ENCODE results near the gene CMTM5.
"Not testable (repeated sequence)": the region's sequence is repeated elsewhere in the genome, so short reads cannot be mapped to it uniquely, and the experiment has no call there.

CMTM5 gene

DNA sequence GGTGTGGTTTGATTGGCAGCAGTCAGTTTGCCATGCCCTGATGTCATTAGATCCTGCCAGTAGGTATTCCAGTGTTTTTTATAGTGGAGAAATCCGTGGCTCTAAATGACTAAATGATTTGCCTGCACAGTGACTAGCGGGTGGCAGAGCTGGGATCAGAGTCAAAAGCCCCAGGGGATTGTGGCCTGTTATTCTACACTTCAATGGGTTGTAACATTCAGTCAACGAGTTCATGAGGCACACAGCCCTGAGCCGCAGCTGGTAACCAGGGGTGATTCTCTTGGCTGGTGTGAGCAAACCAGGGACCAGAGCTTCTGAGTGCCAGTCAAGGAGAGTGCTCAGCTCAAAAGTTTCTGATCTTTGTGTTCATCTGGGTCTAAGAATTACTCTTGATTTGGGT lies 29.4 kb downstream of the CMTM5 start:
- H3K9me3 Mint-ChIP-seq, result no peaks in the 10 kb centered on the region
- no peak overlapping the region for H3K27ac Mint-ChIP-seq
- H3K4me1 Mint-ChIP-seq (ENCODE audit: low read depth), result no peaks in the 10 kb centered on the region
- H3K27me3 Mint-ChIP-seq, result peaks cover 6% of the 10 kb centered on the region
- no peak overlapping the region for H3K4me3 Mint-ChIP-seq
- H3K36me3 Mint-ChIP-seq (ENCODE audit: low read depth), result no peaks in the 10 kb centered on the region

DNA sequence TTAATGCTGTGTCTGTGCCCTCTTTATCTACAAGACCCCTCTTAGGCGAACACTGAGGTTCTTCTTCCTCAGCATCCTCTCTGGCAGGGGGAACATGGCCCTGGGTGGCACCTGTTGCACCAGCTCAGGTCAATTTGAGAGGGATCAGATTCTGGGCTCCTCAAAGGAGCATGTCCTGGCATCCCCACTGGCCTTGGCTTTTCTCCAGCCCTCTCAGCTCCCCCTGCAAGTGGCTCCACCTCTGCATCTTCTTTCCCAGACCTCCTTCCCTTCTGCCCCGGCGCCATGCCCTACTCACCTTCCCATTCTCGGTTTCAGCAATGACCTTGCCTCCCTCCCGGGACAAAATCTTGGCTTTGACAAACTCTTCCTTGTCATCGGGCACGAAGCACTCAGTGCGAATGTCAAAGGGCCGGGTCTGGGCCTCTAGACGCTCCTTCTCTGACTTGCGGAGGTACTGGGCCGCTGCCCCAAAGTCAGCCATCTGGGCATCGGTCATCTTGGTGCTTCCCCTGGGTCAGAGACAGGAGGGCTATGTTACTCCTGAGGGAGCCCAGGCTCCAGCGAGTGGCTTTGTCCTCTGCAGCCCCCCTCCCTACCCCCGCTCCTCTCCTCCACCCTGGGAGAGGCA lies 30.0 kb downstream of the CMTM5 start:
- peaks cover 6% of the 10 kb centered on the region for H3K27me3 Mint-ChIP-seq
- no peaks in the 10 kb centered on the region for H3K9me3 Mint-ChIP-seq
- H3K36me3 Mint-ChIP-seq (ENCODE audit: low read depth), result no peaks in the 10 kb centered on the region
- H3K4me3 Mint-ChIP-seq, result no peak overlapping the region
- H3K27ac Mint-ChIP-seq, result no peak overlapping the region
- no peaks in the 10 kb centered on the region for H3K4me1 Mint-ChIP-seq (ENCODE audit: low read depth)

DNA sequence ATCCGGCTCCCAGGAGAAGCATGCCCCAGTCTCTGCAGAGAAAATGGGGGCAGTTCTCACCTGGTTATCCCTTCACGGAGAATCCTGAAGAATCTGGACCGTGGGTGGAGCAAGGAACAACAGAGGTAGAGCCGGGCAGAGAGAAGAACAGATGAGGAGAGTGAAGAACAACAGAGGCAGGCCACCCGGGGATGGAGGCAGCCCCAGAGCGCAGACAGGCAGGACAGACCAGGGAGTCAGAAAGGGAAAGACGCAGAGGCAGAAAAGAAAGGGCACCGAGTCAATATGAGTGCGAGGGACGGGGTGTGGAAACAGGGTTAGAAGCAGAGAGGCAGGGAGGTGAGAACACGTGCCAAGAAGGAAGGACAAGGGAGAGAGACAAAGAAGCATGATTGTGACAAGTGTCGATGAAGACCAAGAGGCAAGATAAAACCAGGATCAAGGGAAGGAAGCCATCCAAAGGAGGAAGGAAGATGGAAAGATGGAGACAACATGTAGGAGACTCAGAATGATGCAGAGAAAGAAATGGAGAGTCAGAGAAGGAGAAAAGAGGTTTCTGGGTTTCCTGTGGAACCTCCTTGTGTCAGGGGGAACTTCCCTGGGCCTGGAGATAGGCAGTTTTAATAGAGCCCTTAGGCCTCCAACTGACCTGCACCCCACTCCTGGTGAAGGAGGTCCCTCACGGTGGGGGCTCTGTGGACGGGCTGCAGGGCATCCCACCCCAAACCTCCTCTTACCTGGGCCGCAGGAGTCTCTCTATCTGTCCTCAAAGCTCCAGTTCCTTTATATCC lies 30.9 kb downstream of the CMTM5 start, which contains the start of gene MYH6:
TSS of gene MYH6 (minus strand) at position 758 of the 791 bp plus-strand sequence. CDS start 1,050 bp downstream, outside the sequence.
- Mint-ChIP-seq H3K27me3 (peaks cover 6% of the 10 kb centered on the region), H3K4me1 (ENCODE audit: low read depth) (no peaks in the 10 kb centered on the region), H3K4me3 (no peak within 1 kb of the TSS), H3K27ac (no peak within 1 kb of the TSS), H3K9me3 (no peaks in the 10 kb centered on the region), H3K36me3 (ENCODE audit: low read depth) (no peaks in the 10 kb centered on the region)

DNA sequence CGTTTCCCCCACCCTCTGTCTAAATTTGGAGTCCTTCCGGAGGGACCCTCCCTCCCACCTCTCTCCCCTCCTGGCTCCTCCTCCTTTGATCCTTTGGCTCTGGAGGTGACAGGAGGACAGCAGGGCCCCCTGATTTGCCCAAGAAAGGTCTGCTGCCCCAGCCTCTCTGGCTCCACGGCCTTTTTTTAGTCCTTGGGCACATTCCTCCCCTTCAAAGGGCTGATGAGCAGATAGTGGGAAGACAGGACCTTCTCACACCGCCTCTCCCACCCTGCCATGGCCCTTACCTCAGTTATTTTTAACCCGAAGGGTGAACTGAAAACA lies 31.4 kb downstream of the CMTM5 start:
- Mint-ChIP-seq H3K4me3 (no peak overlapping the region), H3K36me3 (ENCODE audit: low read depth) (no peaks in the 10 kb centered on the region), H3K4me1 (ENCODE audit: low read depth) (no peaks in the 10 kb centered on the region), H3K27ac (no peak overlapping the region), H3K27me3 (peaks cover 6% of the 10 kb centered on the region), H3K9me3 (no peaks in the 10 kb centered on the region)

- H3K27ac Mint-ChIP-seq, result no peak overlapping the region
- no peaks in the 10 kb centered on the region for H3K4me1 Mint-ChIP-seq (ENCODE audit: low read depth)
These were observed 32.6 kb downstream of the CMTM5 start for GRCh38 chr14:23409475-23409874.

GRCh38 chr14:23409966-23410635 lies 33.3 kb downstream of the CMTM5 start:
- Mint-ChIP-seq H3K27me3 (peaks cover 6% of the 10 kb centered on the region), H3K9me3 (no peaks in the 10 kb centered on the region), H3K4me3 (no peak overlapping the region), H3K36me3 (ENCODE audit: low read depth) (no peaks in the 10 kb centered on the region), H3K27ac (no peak overlapping the region), H3K4me1 (ENCODE audit: low read depth) (no peaks in the 10 kb centered on the region)

More at GRCh38 chr14:23409475-23409874, 32.6 kb downstream of the CMTM5 start:
- H3K36me3 Mint-ChIP-seq (ENCODE audit: low read depth), result no peaks in the 10 kb centered on the region
- peaks cover 6% of the 10 kb centered on the region for H3K27me3 Mint-ChIP-seq
- no peaks in the 10 kb centered on the region for H3K9me3 Mint-ChIP-seq
- no peak overlapping the region for H3K4me3 Mint-ChIP-seq

DNA sequence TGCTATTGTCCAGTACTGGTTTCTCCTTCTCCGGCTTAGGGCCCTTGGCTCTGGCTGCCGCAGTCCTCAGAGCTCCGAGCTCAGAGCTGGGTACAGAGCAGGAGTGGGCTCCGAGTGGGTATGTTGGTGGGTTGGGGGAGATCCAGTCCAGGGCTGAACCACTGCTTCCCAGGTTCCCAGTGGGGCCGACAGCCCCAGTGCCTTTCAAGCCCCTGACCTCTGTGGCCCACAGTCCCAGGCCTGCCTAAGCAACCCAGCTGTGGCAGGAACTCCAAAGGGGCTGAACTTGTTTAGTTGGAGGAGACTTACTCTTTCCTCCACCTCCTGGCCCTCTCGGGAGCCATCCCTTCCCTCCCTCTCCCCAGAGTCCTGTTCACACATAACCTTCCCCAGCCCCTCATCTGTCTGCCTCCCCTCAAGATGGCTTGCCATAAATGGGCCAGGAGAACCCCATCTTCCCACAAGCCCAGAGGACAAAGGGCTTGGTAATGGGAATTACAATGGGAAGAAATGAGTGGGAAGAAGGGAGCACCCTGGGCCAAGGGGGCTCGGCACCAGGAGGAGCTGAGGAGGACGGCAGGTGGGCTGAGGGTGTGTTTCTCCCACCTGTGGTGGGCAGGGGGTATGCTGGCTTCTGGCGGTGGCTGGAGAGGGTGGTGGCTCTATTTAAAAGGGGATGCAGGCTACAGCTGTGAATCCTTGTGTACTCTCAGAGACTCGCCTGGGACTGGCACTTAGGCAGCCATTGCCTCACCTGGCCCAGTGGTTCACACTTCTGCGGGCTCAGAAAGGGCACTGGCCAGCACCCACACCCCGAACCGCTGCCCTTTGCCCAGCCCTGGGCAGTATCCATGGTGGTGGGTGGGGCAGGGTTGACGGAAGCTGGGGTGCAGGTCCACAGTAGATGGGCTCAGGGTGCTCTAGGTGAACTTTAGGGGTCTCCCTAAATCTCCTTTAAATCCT lies 35.0 kb downstream of the CMTM5 start:
- Mint-ChIP-seq H3K4me3 (no peak overlapping the region), H3K9me3 (no peaks in the 10 kb centered on the region), H3K27ac (no peak overlapping the region), H3K4me1 (ENCODE audit: low read depth) (no peaks in the 10 kb centered on the region), H3K36me3 (ENCODE audit: low read depth) (no peaks in the 10 kb centered on the region), H3K27me3 (peaks cover 6% of the 10 kb centered on the region)

- no peak overlapping the region for H3K4me3 Mint-ChIP-seq
- no peaks in the 10 kb centered on the region for H3K9me3 Mint-ChIP-seq
- no peaks in the 10 kb centered on the region for H3K36me3 Mint-ChIP-seq (ENCODE audit: low read depth)
- no peak overlapping the region for H3K27ac Mint-ChIP-seq
- H3K4me1 Mint-ChIP-seq (ENCODE audit: low read depth), result no peaks in the 10 kb centered on the region
- no peaks in the 10 kb centered on the region for H3K27me3 Mint-ChIP-seq
These were observed 36.8 kb downstream of the CMTM5 start for GRCh38 chr14:23413681-23414080.

- H3K36me3 Mint-ChIP-seq (ENCODE audit: low read depth), result no peaks in the 10 kb centered on the region
- no peak overlapping the region for H3K4me3 Mint-ChIP-seq
- H3K4me1 Mint-ChIP-seq (ENCODE audit: low read depth), result no peaks in the 10 kb centered on the region
- no peaks in the 10 kb centered on the region for H3K27me3 Mint-ChIP-seq
- H3K27ac Mint-ChIP-seq, result no peak overlapping the region
- H3K9me3 Mint-ChIP-seq, result no peaks in the 10 kb centered on the region
These were observed 37.4 kb downstream of the CMTM5 start for GRCh38 chr14:23414254-23414653.

GRCh38 chr14:23414906-23415820 lies 38.3 kb downstream of the CMTM5 start:
- Mint-ChIP-seq H3K9me3 (no peaks in the 10 kb centered on the region), H3K27ac (no peak overlapping the region), H3K27me3 (peaks cover 1% of the 10 kb centered on the region), H3K4me1 (ENCODE audit: low read depth) (no peaks in the 10 kb centered on the region), H3K36me3 (ENCODE audit: low read depth) (no peaks in the 10 kb centered on the region), H3K4me3 (no peak overlapping the region)

DNA sequence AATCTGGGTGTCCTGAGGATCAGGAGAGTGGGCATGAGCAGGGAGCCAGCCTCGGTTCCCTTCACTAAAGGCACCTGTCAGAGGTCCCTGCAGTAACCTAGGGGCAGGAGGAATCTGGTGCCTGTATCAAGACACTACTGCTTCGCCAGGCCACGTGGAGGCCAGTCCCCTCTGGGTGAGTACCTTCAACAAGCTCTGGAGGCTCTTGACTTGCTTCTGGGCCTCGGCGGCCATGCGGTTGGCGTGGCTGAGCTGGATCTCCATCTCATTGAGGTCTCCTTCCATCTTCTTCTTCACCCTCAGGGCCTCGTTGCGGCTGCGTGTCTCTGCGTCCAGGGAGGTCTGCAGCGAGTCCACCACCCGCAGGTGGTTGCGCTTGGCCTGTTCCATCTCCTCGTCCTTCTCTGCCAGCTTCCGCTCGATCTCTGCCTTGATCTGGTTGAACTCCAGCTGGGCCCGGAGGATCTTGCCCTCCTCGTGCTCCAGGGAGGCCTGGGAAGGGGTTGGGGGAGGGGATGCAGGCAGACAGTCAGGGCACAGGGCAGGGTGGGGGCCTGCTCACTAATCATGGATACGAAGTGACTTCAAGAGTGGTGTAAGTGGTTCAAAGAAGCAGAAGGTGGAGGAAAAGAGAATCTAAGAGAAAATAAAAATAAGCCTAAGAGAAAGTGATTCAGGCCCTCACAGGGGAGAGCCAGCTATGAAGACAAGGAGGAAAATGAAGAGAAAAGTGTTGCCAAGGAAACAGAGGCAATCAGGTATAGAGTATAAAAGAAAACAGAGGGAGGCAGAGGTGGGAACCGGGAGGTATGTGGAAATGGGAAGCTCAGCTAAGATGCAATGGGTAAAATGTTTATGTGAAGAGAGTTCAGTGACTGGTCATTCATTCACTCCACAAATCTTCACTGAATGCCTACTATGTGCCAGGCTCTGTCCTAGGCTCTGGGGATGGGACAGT lies 39.3 kb downstream of the CMTM5 start:
- no peak overlapping the region for H3K27ac Mint-ChIP-seq
- peaks cover 4% of the 10 kb centered on the region for H3K27me3 Mint-ChIP-seq
- H3K4me3 Mint-ChIP-seq, result no peak overlapping the region
- H3K9me3 Mint-ChIP-seq, result no peaks in the 10 kb centered on the region
- H3K36me3 Mint-ChIP-seq (ENCODE audit: low read depth), result no peaks in the 10 kb centered on the region
- H3K4me1 Mint-ChIP-seq (ENCODE audit: low read depth), result peaks cover 3% of the 10 kb centered on the region

- H3K36me3 Mint-ChIP-seq (ENCODE audit: low read depth), result no peaks in the 10 kb centered on the region
- no peaks in the 10 kb centered on the region for H3K9me3 Mint-ChIP-seq
- peaks cover 4% of the 10 kb centered on the region for H3K27me3 Mint-ChIP-seq
- peaks cover 10% of the 10 kb centered on the region for H3K4me1 Mint-ChIP-seq (ENCODE audit: low read depth)
- no peak overlapping the region for H3K27ac Mint-ChIP-seq
- H3K4me3 Mint-ChIP-seq, result no peak overlapping the region
These were observed 40.0 kb downstream of the CMTM5 start for GRCh38 chr14:23416801-23417200.

- not testable (repeated sequence) for H3K36me3 Mint-ChIP-seq (ENCODE audit: low read depth); H3K4me3 Mint-ChIP-seq; H3K27ac Mint-ChIP-seq; H3K27me3 Mint-ChIP-seq; H3K9me3 Mint-ChIP-seq
- peaks cover 12% of the 10 kb centered on the region for H3K4me1 Mint-ChIP-seq (ENCODE audit: low read depth)
These were observed 40.4 kb downstream of the CMTM5 start for GRCh38 chr14:23417269-23417668.
